Type B pancreatic cell (in vitro differentiated cells): ENCODE results near the gene SLC41A3. TPM values are rescaled to one million over a fixed set of nuclear protein-coding genes. Genes with fewer than 3 reads are reported as not detected.
A peak's percentile ranks its signal among the peaks of the same experiment; 100 is the strongest.
"Not testable (repeated sequence)": the region's sequence is repeated elsewhere in the genome, so short reads cannot be mapped to it uniquely, and the experiment has no call there.

ENCODE experiments used
- DNase-seq: peaks from one replicate; pipeline ENCODE4 v3.0.0; 2021; ENCODE audit warnings: mixed read lengths; ENCODE audit not compliant: unreplicated experiment; ENCODE audit errors: extremely low spot score
- H3K27ac Mint-ChIP-seq: 2 replicates; pipeline ENCODE4 v1.8.0; 2021; ENCODE audit warnings: mild to moderate bottlenecking, mixed read lengths
- H3K27me3 Mint-ChIP-seq: 2 replicates; pipeline ENCODE4 v1.8.0; 2021; ENCODE audit warnings: mixed read lengths
- H3K36me3 Mint-ChIP-seq: 2 replicates; pipeline ENCODE4 v1.8.0; 2021; ENCODE audit warnings: mixed read lengths
- H3K4me1 Mint-ChIP-seq: one replicate; pipeline ENCODE4 v1.8.0; 2021; ENCODE audit warnings: mixed read lengths; ENCODE audit not compliant: unreplicated experiment
- H3K4me3 Mint-ChIP-seq: 2 replicates; pipeline ENCODE4 v1.8.0; 2021; ENCODE audit warnings: mild to moderate bottlenecking, mixed read lengths
- H3K9me3 Mint-ChIP-seq: 2 replicates; pipeline ENCODE4 v1.8.0; 2021; ENCODE audit warnings: mixed read lengths
- total RNA-seq: library from RNA; stranded (reverse); gene quantifications from 2 replicates; pipeline ENCODE4 v1.2.1, GENCODE V29; 2021; ENCODE audit warnings: low replicate concordance
- TF ChIP-seq, protein P1 (sequence below): fragments of 200-600 bp; sonication (generic); conservative IDR thresholded peaks from 2 replicates; pipeline ENCODE4 v1.5.0; 2021; ENCODE audit warnings: antibody characterized with exemption, mild to moderate bottlenecking

SLC41A3 gene
- total RNA-seq, 1 donor from 2014 or later: 56.4 TPM

DNA sequence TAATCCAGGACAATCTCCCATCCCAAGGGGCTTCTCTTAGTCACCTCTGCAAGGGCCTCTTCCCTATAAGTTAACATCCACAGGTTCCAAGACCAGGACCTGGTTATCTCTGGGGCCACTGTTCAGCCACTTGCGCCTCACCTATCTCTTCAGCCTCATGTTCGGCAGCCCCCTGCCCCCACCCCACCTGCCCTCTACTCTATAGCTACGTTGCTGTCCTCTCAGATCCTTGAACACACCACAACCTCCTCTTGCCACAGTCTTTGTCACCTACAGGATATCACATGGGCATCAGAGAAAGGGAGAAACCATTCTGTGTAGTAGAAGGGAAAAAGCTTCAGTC lies 33.9 kb downstream of the SLC41A3 start:
- Mint-ChIP-seq H3K4me3 (no peak overlapping the region), H3K27ac (no peak overlapping the region), H3K4me1 (no peaks in the 10 kb centered on the region), H3K36me3 (peaks cover 23% of the 10 kb centered on the region), H3K9me3 (no peaks in the 10 kb centered on the region), H3K27me3 (no peaks in the 10 kb centered on the region)
- peak; percentile 16 for DNase-seq
- TF ChIP-seq, protein P1, sequence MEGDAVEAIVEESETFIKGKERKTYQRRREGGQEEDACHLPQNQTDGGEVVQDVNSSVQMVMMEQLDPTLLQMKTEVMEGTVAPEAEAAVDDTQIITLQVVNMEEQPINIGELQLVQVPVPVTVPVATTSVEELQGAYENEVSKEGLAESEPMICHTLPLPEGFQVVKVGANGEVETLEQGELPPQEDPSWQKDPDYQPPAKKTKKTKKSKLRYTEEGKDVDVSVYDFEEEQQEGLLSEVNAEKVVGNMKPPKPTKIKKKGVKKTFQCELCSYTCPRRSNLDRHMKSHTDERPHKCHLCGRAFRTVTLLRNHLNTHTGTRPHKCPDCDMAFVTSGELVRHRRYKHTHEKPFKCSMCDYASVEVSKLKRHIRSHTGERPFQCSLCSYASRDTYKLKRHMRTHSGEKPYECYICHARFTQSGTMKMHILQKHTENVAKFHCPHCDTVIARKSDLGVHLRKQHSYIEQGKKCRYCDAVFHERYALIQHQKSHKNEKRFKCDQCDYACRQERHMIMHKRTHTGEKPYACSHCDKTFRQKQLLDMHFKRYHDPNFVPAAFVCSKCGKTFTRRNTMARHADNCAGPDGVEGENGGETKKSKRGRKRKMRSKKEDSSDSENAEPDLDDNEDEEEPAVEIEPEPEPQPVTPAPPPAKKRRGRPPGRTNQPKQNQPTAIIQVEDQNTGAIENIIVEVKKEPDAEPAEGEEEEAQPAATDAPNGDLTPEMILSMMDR: no peak

DNA sequence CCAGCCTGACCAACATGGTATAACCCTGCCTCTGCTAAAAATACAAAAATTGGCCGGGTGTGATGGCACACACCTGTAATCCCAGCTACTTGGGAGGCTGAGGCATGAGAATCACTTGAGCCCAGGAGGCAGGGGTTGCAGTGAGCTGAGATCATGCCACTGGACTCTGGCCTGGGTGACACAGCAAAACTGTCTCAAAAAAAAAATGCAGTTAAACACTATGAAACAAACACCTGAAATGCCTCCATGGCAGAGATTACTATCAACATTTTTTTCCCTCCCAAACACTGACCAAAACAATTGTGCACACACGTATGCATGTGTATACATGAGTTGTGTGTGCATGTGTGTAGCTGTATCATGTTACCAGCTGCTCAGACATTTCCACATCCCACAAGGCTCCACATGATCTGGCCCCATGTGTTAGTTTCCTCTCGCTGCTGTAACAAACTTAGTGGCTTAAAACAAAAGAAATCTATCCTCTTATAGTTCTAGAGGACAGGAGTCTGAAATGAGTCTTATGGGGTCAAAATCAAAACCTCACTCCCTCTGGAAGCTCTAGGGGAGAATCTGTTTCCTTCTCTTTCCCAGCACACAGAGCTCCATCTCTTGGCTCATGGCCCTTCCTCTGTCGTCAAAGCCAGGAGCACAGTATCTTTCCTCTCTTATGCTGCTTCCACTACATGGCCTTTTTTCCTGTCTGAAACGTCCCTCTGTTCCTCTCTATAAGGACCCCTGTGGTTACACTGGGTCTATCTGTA lies 34.5 kb downstream of the SLC41A3 start:
- no peaks in the 10 kb centered on the region for H3K4me1 Mint-ChIP-seq
- H3K27ac Mint-ChIP-seq: no peak overlapping the region
- no peaks in the 10 kb centered on the region for H3K9me3 Mint-ChIP-seq

DNA sequence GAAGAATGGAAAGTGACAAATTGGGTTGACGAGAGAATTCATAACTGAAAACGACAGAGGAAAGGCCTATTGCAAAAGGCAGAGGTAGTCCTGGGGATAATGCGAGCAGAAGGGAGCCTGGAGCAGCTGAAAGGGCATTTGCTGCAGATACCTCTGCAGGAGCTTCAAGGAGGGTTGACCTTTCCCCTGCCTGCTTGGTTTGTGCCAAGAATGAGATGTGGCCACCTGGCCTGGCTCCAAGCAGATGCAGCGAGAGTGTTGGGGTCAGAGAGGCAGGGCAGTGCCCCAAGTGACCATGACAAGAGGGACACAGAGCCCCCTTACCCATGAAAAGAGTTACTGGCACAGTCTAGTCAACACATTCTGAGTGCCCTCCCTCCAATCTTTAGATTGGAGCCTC lies 43.5 kb downstream of the SLC41A3 start:
- Mint-ChIP-seq H3K9me3 (peaks cover 5% of the 10 kb centered on the region), H3K4me1 (no peaks in the 10 kb centered on the region), H3K4me3 (no peak overlapping the region), H3K36me3 (peaks cover 23% of the 10 kb centered on the region), H3K27ac (no peak overlapping the region), H3K27me3 (no peaks in the 10 kb centered on the region)
- DNase-seq: peak; percentile 34
- TF ChIP-seq, protein P1: no peak

More for the DNA sequence above, 34.5 kb downstream of the SLC41A3 start:
- peak; percentile 10 for DNase-seq
- Mint-ChIP-seq H3K36me3 (peaks cover 23% of the 10 kb centered on the region), H3K4me3 (no peak overlapping the region), H3K27me3 (no peaks in the 10 kb centered on the region)
- TF ChIP-seq, protein P1: no peak

DNA sequence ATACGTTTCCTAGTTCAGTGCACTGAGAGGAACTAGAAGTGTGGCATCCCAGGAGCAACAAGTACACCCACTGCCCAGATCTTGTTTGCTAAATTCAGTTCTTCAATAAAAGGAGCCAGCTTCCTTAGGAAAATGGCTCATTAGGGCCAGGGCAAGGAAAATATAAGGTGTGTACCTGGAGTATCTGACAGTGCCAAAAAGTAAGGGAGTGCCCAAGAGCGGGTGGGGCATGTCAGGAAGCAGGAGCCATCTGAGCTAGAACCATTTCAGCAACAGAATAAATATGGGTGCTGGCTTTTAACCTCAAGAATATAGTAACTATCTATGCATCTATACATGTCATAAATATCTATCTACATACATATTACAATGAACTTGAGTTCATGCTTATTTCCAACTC lies 44.1 kb downstream of the SLC41A3 start:
- Mint-ChIP-seq H3K4me3 (no peak overlapping the region), H3K27me3 (no peaks in the 10 kb centered on the region), H3K27ac (no peak overlapping the region), H3K36me3 (peaks cover 28% of the 10 kb centered on the region), H3K9me3 (peaks cover 5% of the 10 kb centered on the region), H3K4me1 (no peaks in the 10 kb centered on the region)
- TF ChIP-seq, protein P1: no peak
- peak; percentile 7 for DNase-seq

DNA sequence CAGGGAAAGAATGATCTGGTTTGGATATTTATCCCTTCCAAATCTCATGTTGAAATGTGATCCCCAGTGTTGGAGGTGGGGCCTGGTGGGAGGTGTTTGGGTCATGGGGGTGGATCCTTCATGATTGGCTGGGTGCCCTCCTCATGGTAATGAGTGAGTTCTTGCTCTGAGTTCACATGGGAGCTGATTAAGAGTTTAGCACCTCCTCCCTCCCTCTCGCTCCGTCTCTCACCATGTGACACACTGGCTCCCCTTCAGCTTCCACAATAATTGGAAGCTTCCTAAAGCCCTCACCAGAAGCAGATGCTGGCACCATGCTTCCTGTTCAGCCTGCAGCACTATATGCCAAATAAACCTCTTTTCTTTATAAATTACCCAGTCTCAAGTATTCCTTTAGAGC lies 45.1 kb downstream of the SLC41A3 start:
- not testable (repeated sequence) for H3K27me3 Mint-ChIP-seq, H3K4me1 Mint-ChIP-seq, H3K4me3 Mint-ChIP-seq, H3K27ac Mint-ChIP-seq, H3K9me3 Mint-ChIP-seq
- peaks cover 30% of the 10 kb centered on the region for H3K36me3 Mint-ChIP-seq
- peak; percentile 25 for DNase-seq

DNA sequence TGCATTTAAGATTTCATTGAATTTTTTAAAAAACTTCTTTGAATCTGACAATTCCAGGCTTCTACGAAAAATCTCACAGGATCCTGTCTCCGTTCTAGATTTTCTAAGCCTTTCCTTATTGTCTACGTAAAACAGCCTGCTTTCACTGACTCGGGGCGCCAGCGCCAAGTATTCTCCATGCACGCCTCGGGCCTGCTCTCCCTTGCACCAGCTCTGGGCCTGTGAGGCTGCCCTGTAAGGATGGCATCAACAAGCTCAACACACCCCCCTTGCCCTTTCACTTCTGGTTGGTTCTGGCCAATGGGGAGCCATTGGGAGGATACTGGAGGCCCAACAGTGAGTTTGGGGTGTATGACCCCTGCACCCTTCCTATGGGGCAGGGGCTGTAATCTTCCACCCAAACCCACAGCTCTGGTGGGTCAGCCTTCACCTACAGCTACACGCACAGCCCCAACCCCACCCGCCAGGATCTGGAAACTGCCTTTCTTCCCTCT lies 47.8 kb downstream of the SLC41A3 start:
- H3K9me3 Mint-ChIP-seq: peaks cover 5% of the 10 kb centered on the region
- peaks cover 4% of the 10 kb centered on the region for H3K4me1 Mint-ChIP-seq
- peak; percentile 39 for DNase-seq
- H3K27ac Mint-ChIP-seq: no peak overlapping the region
- no peaks in the 10 kb centered on the region for H3K27me3 Mint-ChIP-seq
- H3K36me3 Mint-ChIP-seq: peaks cover 35% of the 10 kb centered on the region
- TF ChIP-seq, protein P1: no peak
- no peak overlapping the region for H3K4me3 Mint-ChIP-seq
